Keratinocyte (primary cell): ENCODE results near the gene SLC16A4.

ENCODE experiments used
- CTCF ChIP-seq, 3 experiments: IDR thresholded peaks in 1 of 3; conservative IDR thresholded peaks in 1 of 3; optimal IDR thresholded peaks in 1 of 3; 2 replicates in 2 of 3; 3 replicates in 1 of 3; pipeline versions ENCODE3 to v1.5.1; 2011; ENCODE audit warnings: low read length in 3 of 3, mild to moderate bottlenecking in 3 of 3, moderate library complexity in 2 of 3, control low read depth in 1 of 3, inconsistent platforms in 1 of 3; ENCODE audit not compliant: insufficient read depth in 2 of 3; ENCODE audit errors: extremely low read depth in 1 of 3
- EZH2 ChIP-seq: IDR thresholded peaks from one replicate; pipeline ENCODE4 v1.6.1; 2012; ENCODE audit warnings: inconsistent platforms, mild to moderate bottlenecking, low read length, moderate library complexity

- no peak for TF ChIP-seq CTCF (optimal IDR thresholded peaks at IDR 0.05 in 1 of 3, IDR thresholded peaks at IDR 0.05 in 1 of 3, conservative IDR thresholded peaks at IDR 0.05 in 1 of 3; ENCODE audit: extremely low read depth in 1 of 3, insufficient read depth in 2 of 3, low read length in 3 of 3)
- TF ChIP-seq EZH2 = no peak
These were observed 5.5 kb downstream of the SLC16A4 start for GRCh38 chr1:110385369-110385768.
